Spleen (tissue), 7 donors: ENCODE measurements around the gene OSM.

Experiments used
- POLR2A ChIP-seq, 3 donors: fragments of 450-650 bp; IDR thresholded peaks; one replicate each; pipeline ENCODE4 v1.5.1; 2017; ENCODE audit warnings: antibody characterized with exemption in 3 of 3, mild to moderate bottlenecking in 1 of 3
- POLR2AphosphoS5 ChIP-seq, 3 donors: sonication (generic); formaldehyde crosslinking; IDR thresholded peaks; one replicate each; pipeline ENCODE4 v1.5.1; 2017; ENCODE audit warnings: antibody characterized with exemption in 3 of 3
- TF ChIP-seq, protein P1 (sequence below), 11 experiments: fragments of 200-600 bp in 7 of 11; fragments of 450-650 bp in 4 of 11; sonication (generic) in 4 of 11; IDR thresholded peaks in 8 of 11; conservative IDR thresholded peaks in 3 of 11; 1 replicate in 7 of 11; 2 replicates in 4 of 11; pipeline versions ENCODE4 v1.4.0 to v1.8.0; 2016 to 2021; ENCODE audit warnings: antibody characterized with exemption in 11 of 11, inconsistent platforms in 4 of 11, mild to moderate bottlenecking in 1 of 11
- donor health status: DM: no; HTN: no; CAD: no; lungs with moderate emphysema.
- donor health status: DM: no; HTN: no; CAD: no.
- donor health status: DM: no; HTN: no; CAD: no.

DNA sequence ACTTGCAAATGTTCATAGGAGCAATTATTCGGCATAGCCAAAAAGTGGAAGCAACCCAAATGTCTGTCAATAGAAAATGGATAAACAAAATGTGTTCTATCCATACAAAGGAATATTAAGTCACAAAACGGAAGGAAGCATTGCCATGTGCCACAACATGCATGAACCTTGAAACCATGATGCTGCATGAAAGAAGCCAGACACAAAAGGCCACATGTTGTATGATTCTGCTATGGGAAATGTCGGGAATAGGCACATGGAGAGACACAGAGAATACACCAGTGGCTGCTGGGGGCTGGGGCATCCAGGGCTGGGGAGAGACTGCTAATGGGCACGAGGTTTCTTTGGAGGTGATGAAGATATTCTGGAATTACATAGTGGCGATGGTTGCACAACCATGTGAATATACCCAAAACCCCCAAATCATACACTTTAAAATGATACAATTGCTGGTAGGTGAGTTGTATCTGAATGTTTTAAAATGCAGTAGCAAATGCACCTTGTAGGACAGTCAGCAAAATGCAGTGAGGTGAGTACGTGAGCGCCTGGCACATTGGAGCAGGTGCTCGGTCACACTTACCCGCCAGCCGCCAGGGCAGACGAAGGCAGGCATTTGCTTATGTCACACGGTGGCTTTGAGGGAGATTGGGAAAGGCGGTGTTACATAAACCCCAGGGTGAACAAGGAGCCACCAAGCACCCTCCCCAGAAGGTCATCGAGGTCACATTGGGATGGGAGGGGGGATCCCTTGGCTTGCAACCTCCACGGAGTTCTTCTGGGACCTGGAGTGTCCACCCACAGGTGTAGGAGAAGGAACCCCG is 6.3 kb upstream of the OSM start:
- TF ChIP-seq POLR2AphosphoS5 (IDR thresholded peaks at IDR 0.05) (peak in 2 of 3 donors; percentile 47 to 62), POLR2A (IDR thresholded peaks at IDR 0.05) (no peak)
- TF ChIP-seq, protein P1, sequence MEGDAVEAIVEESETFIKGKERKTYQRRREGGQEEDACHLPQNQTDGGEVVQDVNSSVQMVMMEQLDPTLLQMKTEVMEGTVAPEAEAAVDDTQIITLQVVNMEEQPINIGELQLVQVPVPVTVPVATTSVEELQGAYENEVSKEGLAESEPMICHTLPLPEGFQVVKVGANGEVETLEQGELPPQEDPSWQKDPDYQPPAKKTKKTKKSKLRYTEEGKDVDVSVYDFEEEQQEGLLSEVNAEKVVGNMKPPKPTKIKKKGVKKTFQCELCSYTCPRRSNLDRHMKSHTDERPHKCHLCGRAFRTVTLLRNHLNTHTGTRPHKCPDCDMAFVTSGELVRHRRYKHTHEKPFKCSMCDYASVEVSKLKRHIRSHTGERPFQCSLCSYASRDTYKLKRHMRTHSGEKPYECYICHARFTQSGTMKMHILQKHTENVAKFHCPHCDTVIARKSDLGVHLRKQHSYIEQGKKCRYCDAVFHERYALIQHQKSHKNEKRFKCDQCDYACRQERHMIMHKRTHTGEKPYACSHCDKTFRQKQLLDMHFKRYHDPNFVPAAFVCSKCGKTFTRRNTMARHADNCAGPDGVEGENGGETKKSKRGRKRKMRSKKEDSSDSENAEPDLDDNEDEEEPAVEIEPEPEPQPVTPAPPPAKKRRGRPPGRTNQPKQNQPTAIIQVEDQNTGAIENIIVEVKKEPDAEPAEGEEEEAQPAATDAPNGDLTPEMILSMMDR (IDR thresholded peaks at IDR 0.05 in 8 of 11, conservative IDR thresholded peaks at IDR 0.05 in 3 of 11) = no peak
